GM12873 (cell line): Measurements from ENCODE around the gene CPNE1.

Experiments used
- CTCF ChIP-seq: IDR thresholded peaks from 2 replicates; pipeline ENCODE4 v1.5.1; 2012; ENCODE audit warnings: low read depth, mild to moderate bottlenecking, moderate library complexity, low read length, control low read depth; ENCODE audit not compliant: insufficient read depth; ENCODE audit errors: missing control alignments

Gene CPNE1

GRCh38 chr20:35653430-35653734, 11.3 kb downstream of the CPNE1 start:
- TF ChIP-seq CTCF = no peak

GRCh38 chr20:35652641-35653429, 11.9 kb downstream of the CPNE1 start:
- no peak for TF ChIP-seq CTCF

GRCh38 chr20:35651958-35652357, 12.7 kb downstream of the CPNE1 start:
- no peak for TF ChIP-seq CTCF

GRCh38 chr20:35650632-35651031, 14.1 kb downstream of the CPNE1 start:
- TF ChIP-seq CTCF = no peak

GRCh38 chr20:35648836-35649235, 15.9 kb downstream of the CPNE1 start:
- no peak for TF ChIP-seq CTCF

GRCh38 chr20:35644806-35645205, 19.9 kb downstream of the CPNE1 start:
- TF ChIP-seq CTCF = no peak

GRCh38 chr20:35643045-35643444, 21.7 kb downstream of the CPNE1 start:
- no peak for TF ChIP-seq CTCF

- no peak for TF ChIP-seq CTCF
These were observed 23.0 kb downstream of the CPNE1 start for GRCh38 chr20:35641743-35642142.
